IMR-90 (cell line): ENCODE data around the gene CAPN10.
"Not testable (repeated sequence)": the region's sequence is repeated elsewhere in the genome, so short reads cannot be mapped to it uniquely, and the experiment has no call there.

ENCODE experiments used
- CTCF ChIP-seq: conservative IDR thresholded peaks from 2 replicates; pipeline ENCODE4 v1.5.1; 2012; ENCODE audit warnings: mild to moderate bottlenecking, low read depth, low read length, improper control_type of control experiment
- SMC3 ChIP-seq: fragments of 150-350 bp; IDR thresholded peaks from 2 replicates; pipeline ENCODE4 v1.6.1; 2016; ENCODE audit warnings: low read depth, mild to moderate bottlenecking, antibody characterized with exemption, low read length, moderate library complexity

GRCh38 chr2:240616860-240617666 lies 30.5 kb downstream of the CAPN10 start:
- TF ChIP-seq CTCF, SMC3: not testable (repeated sequence)
